NCI-H2081 treated with DMSO at 0.1 percent for 48 hours (cell line): ENCODE results near the gene MAPK10.

Experiments used
- DNase-seq: peaks from one replicate; lab custom pipeline; 2025; lab: John Stamatoyannopoulos, UW

The MAPK10 gene

GRCh38 chr4:86359944-86360478 is at the start of gene MAPK10:
MAPK10 (minus strand) TSS chr4:86360053.
- peak; percentile 56 for DNase-seq

GRCh38 chr4:86403575-86403974 is 43.7 kb upstream of the MAPK10 start:
- no peak for DNase-seq

- no peak for DNase-seq
Measured at GRCh38 chr4:86401826-86402225, 42.0 kb upstream of the MAPK10 start.

- no peak for DNase-seq
Measured at GRCh38 chr4:86400216-86400615, 40.4 kb upstream of the MAPK10 start.

GRCh38 chr4:86398187-86398586 is 38.3 kb upstream of the MAPK10 start:
- no peak for DNase-seq

- DNase-seq, result no peak
Measured at GRCh38 chr4:86393749-86394148, 33.9 kb upstream of the MAPK10 start.

- DNase-seq, result no peak
Measured at GRCh38 chr4:86389664-86390063, 29.8 kb upstream of the MAPK10 start.

- DNase-seq, result no peak
Measured at GRCh38 chr4:86388252-86388651, 28.4 kb upstream of the MAPK10 start.

GRCh38 chr4:86386817-86387415 is 27.1 kb upstream of the MAPK10 start:
- no peak for DNase-seq

GRCh38 chr4:86386201-86386600 is 26.3 kb upstream of the MAPK10 start:
- no peak for DNase-seq

GRCh38 chr4:86381431-86381830 is 21.6 kb upstream of the MAPK10 start:
- DNase-seq, result no peak

GRCh38 chr4:86380181-86380724 is 20.4 kb upstream of the MAPK10 start:
- DNase-seq, result no peak

- DNase-seq, result no peak
Measured at GRCh38 chr4:86376850-86377249, 17.0 kb upstream of the MAPK10 start.

- DNase-seq, result no peak
Measured at GRCh38 chr4:86368433-86368832, 8.6 kb upstream of the MAPK10 start.

- no peak for DNase-seq
Measured at GRCh38 chr4:86367577-86367976, 7.7 kb upstream of the MAPK10 start.

GRCh38 chr4:86366920-86367319 is 7.1 kb upstream of the MAPK10 start:
- no peak for DNase-seq

GRCh38 chr4:86362510-86362909 is 2.7 kb upstream of the MAPK10 start:
- no peak for DNase-seq

GRCh38 chr4:86358257-86358656 is 1.6 kb downstream of the MAPK10 start:
- DNase-seq, result no peak

GRCh38 chr4:86357608-86358007 is 2.2 kb downstream of the MAPK10 start:
- DNase-seq, result no peak

GRCh38 chr4:86356425-86357210 is 3.2 kb downstream of the MAPK10 start:
- no peak for DNase-seq

GRCh38 chr4:86354390-86354789 is 5.5 kb downstream of the MAPK10 start:
- DNase-seq, result no peak

- no peak for DNase-seq
Measured at GRCh38 chr4:86346320-86346719, 13.5 kb downstream of the MAPK10 start.

GRCh38 chr4:86344127-86344526 is 15.7 kb downstream of the MAPK10 start:
- no peak for DNase-seq
